ENCODE results near the gene THRB. TPM values are rescaled to one million over a fixed set of nuclear protein-coding genes. Genes with fewer than 3 reads are reported as not detected.

The THRB gene
- total RNA-seq, 6 experiments from 2014 or later = 14.5 to 29.5 (median 17.3) TPM

DNA sequence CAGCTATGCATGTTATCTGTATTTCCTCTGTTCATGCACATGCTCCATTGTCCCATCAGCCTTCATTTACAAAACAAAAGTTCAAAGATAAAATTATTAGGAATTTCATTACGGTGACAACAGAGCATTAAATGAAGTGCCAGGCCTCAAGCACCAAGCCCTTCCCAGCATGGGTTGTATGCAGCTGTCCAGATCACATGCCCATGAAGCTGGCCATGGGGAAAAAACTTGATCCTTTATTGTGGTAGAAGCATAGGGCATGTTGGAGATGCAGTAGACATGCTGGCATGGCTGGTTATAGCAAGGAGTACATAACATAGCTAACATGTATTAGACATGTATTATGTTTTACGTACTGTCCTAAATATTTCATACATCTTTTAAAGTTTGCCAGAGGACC is 4.1 kb upstream of the THRB start:
- Histone ChIP-seq H3K4me1 (peaks cover 0 to 7% (median 0%) of the 10 kb centered on the region in 4 donors), H3K27ac (no peak overlapping the region), H3K27me3 (no peaks in the 10 kb centered on the region), H3K9me3 (no peaks in the 10 kb centered on the region), H3K36me3 (no peaks in the 10 kb centered on the region), H3K4me3 (no peak overlapping the region)
- DNase-seq = no peak
- intact Hi-C loops (cut with DNase I) = loop anchor here in 1 of 2 donors (10.0 kb wide), 1 partner anchor 134 kb away; no protein-coding TSS in a partner anchor
- no peak for ATAC-seq
- no peak for TF ChIP-seq POLR2A (IDR thresholded peaks at IDR 0.05)
- TF ChIP-seq, protein P1, sequence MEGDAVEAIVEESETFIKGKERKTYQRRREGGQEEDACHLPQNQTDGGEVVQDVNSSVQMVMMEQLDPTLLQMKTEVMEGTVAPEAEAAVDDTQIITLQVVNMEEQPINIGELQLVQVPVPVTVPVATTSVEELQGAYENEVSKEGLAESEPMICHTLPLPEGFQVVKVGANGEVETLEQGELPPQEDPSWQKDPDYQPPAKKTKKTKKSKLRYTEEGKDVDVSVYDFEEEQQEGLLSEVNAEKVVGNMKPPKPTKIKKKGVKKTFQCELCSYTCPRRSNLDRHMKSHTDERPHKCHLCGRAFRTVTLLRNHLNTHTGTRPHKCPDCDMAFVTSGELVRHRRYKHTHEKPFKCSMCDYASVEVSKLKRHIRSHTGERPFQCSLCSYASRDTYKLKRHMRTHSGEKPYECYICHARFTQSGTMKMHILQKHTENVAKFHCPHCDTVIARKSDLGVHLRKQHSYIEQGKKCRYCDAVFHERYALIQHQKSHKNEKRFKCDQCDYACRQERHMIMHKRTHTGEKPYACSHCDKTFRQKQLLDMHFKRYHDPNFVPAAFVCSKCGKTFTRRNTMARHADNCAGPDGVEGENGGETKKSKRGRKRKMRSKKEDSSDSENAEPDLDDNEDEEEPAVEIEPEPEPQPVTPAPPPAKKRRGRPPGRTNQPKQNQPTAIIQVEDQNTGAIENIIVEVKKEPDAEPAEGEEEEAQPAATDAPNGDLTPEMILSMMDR (IDR thresholded peaks at IDR 0.05) = no peak
- WGBS (ENCODE audit: insufficient coverage, low coverage, low lambda C conversion rate, missing lambda C conversion rate) = 97% methylated on average over 2 of the region's 2 CpGs

DNA sequence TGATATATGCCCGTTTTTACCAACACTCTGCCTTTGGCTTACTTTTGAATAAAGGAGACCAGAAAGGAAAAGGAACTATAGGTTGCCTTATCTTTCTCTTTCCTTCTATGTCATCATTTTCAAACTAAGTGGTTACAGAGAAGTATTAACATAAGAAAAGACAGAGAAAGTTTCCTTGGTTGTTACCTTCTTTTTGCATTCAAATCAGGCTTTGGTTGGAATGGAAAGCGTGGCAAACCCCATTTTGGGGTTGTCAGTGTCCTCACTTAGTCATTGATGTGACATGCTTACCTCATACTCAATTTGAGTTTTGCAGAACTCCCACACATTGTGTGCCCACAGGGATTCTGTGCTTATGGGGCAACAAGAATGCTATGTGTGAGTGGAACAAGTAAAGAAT is 3.7 kb upstream of the THRB start:
- intact Hi-C loops (cut with DNase I) = loop anchor here in 1 of 2 donors (10.0 kb wide), 1 partner anchor 134 kb away; no protein-coding TSS in a partner anchor
- no peaks in the 10 kb centered on the region for H3K9me3 ChIP-seq
- WGBS (ENCODE audit: insufficient coverage, low coverage, low lambda C conversion rate, missing lambda C conversion rate) = 84% methylated on average over 2 of the region's 2 CpGs
- H3K27me3 ChIP-seq = no peaks in the 10 kb centered on the region
- TF ChIP-seq, protein P1 (IDR thresholded peaks at IDR 0.05) = no peak
- TF ChIP-seq POLR2A (IDR thresholded peaks at IDR 0.05) = no peak
- no peaks in the 10 kb centered on the region for H3K36me3 ChIP-seq
- no peak overlapping the region for H3K4me3 ChIP-seq
- no peak for DNase-seq
- peaks cover 0 to 9% (median 0%) of the 10 kb centered on the region in 4 donors for H3K4me1 ChIP-seq
- H3K27ac ChIP-seq = no peak overlapping the region
- ATAC-seq = no peak

DNA sequence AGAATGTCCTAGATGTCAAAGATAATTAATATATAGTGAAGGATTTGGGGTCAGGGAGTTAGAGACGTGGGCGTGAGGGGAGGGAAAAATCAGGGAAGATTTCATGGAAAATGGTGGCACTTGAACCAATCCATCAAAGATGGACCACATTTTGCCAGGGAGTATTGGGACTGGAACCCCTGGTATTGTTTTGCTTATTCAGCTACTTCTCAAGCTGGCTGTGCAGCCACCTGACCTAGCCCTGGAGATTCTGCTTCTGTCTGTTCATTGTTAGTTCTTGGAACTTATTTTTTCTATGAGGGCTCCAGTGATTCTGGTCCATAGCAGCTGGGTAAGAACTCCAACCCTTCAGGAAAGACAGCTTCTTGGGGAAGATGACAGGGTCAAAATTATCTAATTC is 3.3 kb upstream of the THRB start:
- Histone ChIP-seq H3K9me3 (no peaks in the 10 kb centered on the region), H3K27me3 (no peaks in the 10 kb centered on the region), H3K36me3 (no peaks in the 10 kb centered on the region), H3K4me3 (no peak overlapping the region), H3K4me1 (peaks cover 0 to 14% (median 0%) of the 10 kb centered on the region in 4 donors), H3K27ac (no peak overlapping the region)
- TF ChIP-seq, protein P1 (IDR thresholded peaks at IDR 0.05) = no peak
- no peak for TF ChIP-seq POLR2A (IDR thresholded peaks at IDR 0.05)
- ATAC-seq (no peak), DNase-seq (no peak)
- 50% methylated on average over 1 of the region's 2 CpGs for WGBS (ENCODE audit: insufficient coverage, low coverage, low lambda C conversion rate, missing lambda C conversion rate)
- intact Hi-C loops (cut with DNase I) = loop anchor here in 1 of 2 donors (10.0 kb wide), 1 partner anchor 133 kb away; no protein-coding TSS in a partner anchor

DNA sequence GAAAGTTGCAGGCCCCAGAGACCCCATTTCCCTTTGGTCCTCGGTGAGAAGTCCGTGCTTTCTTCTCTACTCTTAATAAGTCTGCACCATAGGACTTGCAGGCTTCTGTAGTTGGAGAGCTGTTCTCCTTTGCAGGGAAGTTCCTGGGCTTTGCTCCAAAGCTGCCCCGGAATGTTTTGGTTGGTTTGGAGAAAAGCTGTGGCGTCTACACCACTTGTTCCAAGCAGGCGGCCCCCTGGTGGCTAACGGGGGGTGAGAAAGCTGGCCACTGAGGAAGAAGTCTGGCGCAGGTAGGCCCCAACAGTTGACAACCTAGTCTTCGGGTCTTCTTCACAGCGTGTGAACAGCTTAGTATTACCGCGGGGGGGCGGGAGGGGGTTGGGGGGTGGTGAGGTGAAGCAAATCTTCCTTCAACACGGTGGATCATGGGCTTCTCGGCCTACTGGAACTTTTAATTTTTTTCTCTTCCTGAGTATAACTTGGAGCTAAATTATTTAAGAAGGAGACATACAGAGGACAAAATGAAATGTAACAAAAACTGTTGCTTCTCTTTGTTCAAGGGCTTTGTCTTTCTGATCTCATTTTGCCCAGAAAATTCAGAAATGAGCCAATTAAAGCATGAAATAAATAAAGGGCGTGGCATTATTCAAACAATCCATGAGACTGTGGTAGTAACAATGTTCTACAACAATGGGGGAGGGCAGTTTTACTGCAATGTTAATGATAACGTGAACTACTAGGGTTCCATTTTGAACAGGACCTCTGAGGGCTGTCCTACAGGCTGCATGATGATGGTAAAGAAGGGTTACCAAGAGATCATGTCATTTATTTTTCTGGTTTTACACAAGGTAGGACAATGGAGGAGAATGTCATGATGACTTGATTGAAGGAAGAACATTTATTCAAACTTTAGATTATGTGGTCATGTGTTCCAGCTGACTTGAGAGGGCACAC is 2.2 kb upstream of the THRB start:
- 38% methylated on average over 12 of the region's 16 CpGs for WGBS (ENCODE audit: insufficient coverage, low coverage, low lambda C conversion rate, missing lambda C conversion rate)
- DNase-seq = peak; percentile 86 to 90 (median 87)
- Histone ChIP-seq H3K36me3 (no peaks in the 10 kb centered on the region), H3K9me3 (no peaks in the 10 kb centered on the region), H3K4me1 (peaks cover 0 to 25% (median 0%) of the 10 kb centered on the region in 4 donors), H3K27ac (peak overlapping the region in 1 of 3 donors; percentile 98), H3K27me3 (no peaks in the 10 kb centered on the region), H3K4me3 (no peak overlapping the region)
- peak; percentile 31 to 59 (median 57) for ATAC-seq
- intact Hi-C loops (cut with DNase I) = loop anchor here in 1 of 2 donors (10.0 kb wide), 1 partner anchor 132 kb away; no protein-coding TSS in a partner anchor
- TF ChIP-seq POLR2A (IDR thresholded peaks at IDR 0.05) = no peak
- TF ChIP-seq, protein P1 (IDR thresholded peaks at IDR 0.05) = peak; percentile 48 to 63 (median 59)
